Psoas muscle (tissue), 8 donors: ENCODE results near the gene ZNF554. TPM values are rescaled to one million over a fixed set of nuclear protein-coding genes. Genes with fewer than 3 reads are reported as not detected.

Experiments
- ATAC-seq, 4 donors: fragments of 200-7000 bp; cut with Tn5 transposase; one replicate each; pipeline ENCODE4 v1.9.1; 2020; ENCODE audit warnings: moderate library complexity in 3 of 4, mild to moderate bottlenecking in 2 of 4
- DNase-seq, 2 donors: peaks; one replicate each; pipeline ENCODE4 v3.0.0-alpha.2; 2020
- H3K27ac ChIP-seq: fragments of 200-600 bp; one replicate; pipeline ENCODE4 v1.8.0; 2022
- H3K27me3 ChIP-seq, 3 donors: fragments of 200-600 bp in 1 of 3; one replicate each; pipeline versions ENCODE4 v1.6.1 to v1.8.0; 2013 to 2022; ENCODE audit warnings: low read length in 2 of 3, mild to moderate bottlenecking in 2 of 3, moderate library complexity in 1 of 3; ENCODE audit not compliant: insufficient read depth in 3 of 3
- H3K36me3 ChIP-seq, 2 donors: fragments of 200-600 bp in 1 of 2; one replicate each; pipeline versions ENCODE4 v1.6.1 to v1.8.0; 2013 to 2022; ENCODE audit warnings: low read depth in 1 of 2, mild to moderate bottlenecking in 1 of 2, moderate library complexity in 1 of 2; ENCODE audit not compliant: insufficient read depth in 1 of 2
- H3K4me1 ChIP-seq: fragments of 200-600 bp; one replicate; pipeline ENCODE4 v1.8.0; 2022
- H3K4me3 ChIP-seq: fragments of 200-600 bp; one replicate; pipeline ENCODE4 v1.8.0; 2022; ENCODE audit warnings: mild to moderate bottlenecking
- H3K9me3 ChIP-seq: fragments of 200-600 bp; one replicate; pipeline ENCODE4 v1.8.0; 2022
- CTCF ChIP-seq: fragments of 200-600 bp; IDR thresholded peaks from one replicate; pipeline ENCODE4 v1.8.0; 2022; ENCODE audit warnings: antibody characterized with exemption
- WGBS, 3 donors: extraction: QIAGEN DNeasy Blood & Tissue Kit; methylation state at CpG; one replicate each; pipeline versions ENCODE4 v1.1.6 to v1.1.7; 2013; 5-methylcytosine and 5-hydroxymethylcytosine counted together
- intact Hi-C, 2 donors: fragments of 100-400 bp; cut with DNase I; formaldehyde crosslinking; loops; one replicate each; pipeline versions ENCODE4 v1.11.0 to v1.14.2; 2022
- polyA plus RNA-seq, 3 donors: library from polyadenylated mRNA; stranded (reverse); fragments of 200-250 nt; gene quantifications; one replicate each; pipeline ENCODE4 v1.2.3, GENCODE V29; 2013
- total RNA-seq, 4 donors: library from RNA; stranded (reverse); fragmentation: NEBNext Ultra II Directional in 2 of 4; extraction: Animal tissue kit (Norgen Biotek cat#: 25700) in 2 of 4; gene quantifications; one replicate each; pipeline versions ENCODE4 v1.2.1 to v1.2.4, GENCODE V29; 2021 to 2023
- donor health status: healthy with polysubstance abuse.
- donor health status: DM: no; HTN: no; CAD: no; lungs with moderate emphysema.
- donor health status: Bipolar disorder and iron deficiency.
- donor health status: healthy.
- donor health status: DM: yes; HTN: yes; CAD: no.
- donor health status: DM: no; HTN: no; CAD: no.
- donor health status: DM: no; HTN: no; CAD: no.
- donor health status: DM: yes; HTN: yes; CAD: no.

Gene ZNF554
- total and polyA plus RNA-seq, 7 donors = 1.8 to 6.5 (median 4.0) TPM

GRCh38 chr19:2856457-2857050, 36.9 kb downstream of the ZNF554 start:
- Histone ChIP-seq H3K4me1 (no peaks in the 10 kb centered on the region), H3K27me3 (no peaks in the 10 kb centered on the region), H3K36me3 (peaks cover 17 to 29% of the 10 kb centered on the region in 2 donors), H3K27ac (no peak overlapping the region), H3K9me3 (peaks cover 85% of the 10 kb centered on the region), H3K4me3 (no peak overlapping the region)
- TF ChIP-seq CTCF = no peak
- no peak for DNase-seq
- no peak for ATAC-seq
- intact Hi-C loops = no loop called here
- WGBS, 3 donors = 92 to 94% (median 93%) methylated on average over 5 of the region's 5 CpGs

GRCh38 chr19:2858864-2859263, 39.2 kb downstream of the ZNF554 start:
- no peak for ATAC-seq
- TF ChIP-seq CTCF = no peak
- Histone ChIP-seq H3K4me3 (no peak overlapping the region), H3K4me1 (no peaks in the 10 kb centered on the region), H3K36me3 (peaks cover 0 to 6% of the 10 kb centered on the region in 2 donors), H3K27me3 (no peaks in the 10 kb centered on the region), H3K9me3 (peaks cover 61% of the 10 kb centered on the region), H3K27ac (no peak overlapping the region)
- intact Hi-C loops = no loop called here
- DNase-seq = no peak
- WGBS, 3 donors = 77 to 82% (median 79%) methylated on average over 27 of the region's 27 CpGs

GRCh38 chr19:2863816-2864215, 44.1 kb downstream of the ZNF554 start:
- Histone ChIP-seq H3K4me1 (no peaks in the 10 kb centered on the region), H3K27ac (no peak overlapping the region), H3K27me3 (no peaks in the 10 kb centered on the region), H3K36me3 (no peaks in the 10 kb centered on the region), H3K4me3 (no peak overlapping the region), H3K9me3 (peaks cover 13% of the 10 kb centered on the region)
- intact Hi-C loops = no loop called here
- 27 to 37% (median 28%) methylated on average over 10 of the region's 10 CpGs for WGBS, 3 donors
- DNase-seq = no peak
- peak in 2 of 4 donors; percentile 13 to 33 for ATAC-seq
- no peak for TF ChIP-seq CTCF

GRCh38 chr19:2865334-2866100, 45.8 kb downstream of the ZNF554 start:
- intact Hi-C loops = no loop called here
- no peak overlapping the region for H3K4me3 ChIP-seq
- no peaks in the 10 kb centered on the region for H3K36me3 ChIP-seq
- no peak for DNase-seq
- no peaks in the 10 kb centered on the region for H3K9me3 ChIP-seq
- H3K4me1 ChIP-seq = no peaks in the 10 kb centered on the region
- no peak for ATAC-seq
- TF ChIP-seq CTCF = no peak
- 73 to 85% (median 78%) methylated on average over 12 of the region's 12 CpGs for WGBS, 3 donors
- H3K27me3 ChIP-seq = no peaks in the 10 kb centered on the region
- no peak overlapping the region for H3K27ac ChIP-seq
